Skeletal muscle satellite cell (primary cell): ENCODE data around the gene COA1.

Source experiments
- H3K27me3 ChIP-seq: 2 replicates; pipeline ENCODE4 v1.7.0; 2013; ENCODE audit warnings: low read length; ENCODE audit not compliant: control insufficient read depth, insufficient read depth
- H3K36me3 ChIP-seq: 2 replicates; pipeline ENCODE4 v1.7.0; 2013; ENCODE audit warnings: mild to moderate bottlenecking, control low read depth, low read length; ENCODE audit not compliant: insufficient read depth
- H3K4me1 ChIP-seq: 2 replicates; pipeline ENCODE4 v1.7.0; 2013; ENCODE audit warnings: low read length; ENCODE audit not compliant: control insufficient read depth, insufficient read depth
- H3K4me2 ChIP-seq: 2 replicates; pipeline ENCODE4 v1.7.0; 2013; ENCODE audit warnings: mild to moderate bottlenecking, low read length
- H3K4me3 ChIP-seq: 2 replicates; pipeline ENCODE4 v1.7.0; 2013; ENCODE audit warnings: low read length
- H3K9ac ChIP-seq: 2 replicates; pipeline ENCODE4 v1.7.0; 2013; ENCODE audit warnings: mild to moderate bottlenecking, low read depth, low read length, moderate library complexity
- H3K9me3 ChIP-seq: replicated peaks from 2 replicates; pipeline ENCODE4 v1.7.0; 2013; ENCODE audit warnings: mild to moderate bottlenecking, control low read depth, low read length

The COA1 gene

DNA sequence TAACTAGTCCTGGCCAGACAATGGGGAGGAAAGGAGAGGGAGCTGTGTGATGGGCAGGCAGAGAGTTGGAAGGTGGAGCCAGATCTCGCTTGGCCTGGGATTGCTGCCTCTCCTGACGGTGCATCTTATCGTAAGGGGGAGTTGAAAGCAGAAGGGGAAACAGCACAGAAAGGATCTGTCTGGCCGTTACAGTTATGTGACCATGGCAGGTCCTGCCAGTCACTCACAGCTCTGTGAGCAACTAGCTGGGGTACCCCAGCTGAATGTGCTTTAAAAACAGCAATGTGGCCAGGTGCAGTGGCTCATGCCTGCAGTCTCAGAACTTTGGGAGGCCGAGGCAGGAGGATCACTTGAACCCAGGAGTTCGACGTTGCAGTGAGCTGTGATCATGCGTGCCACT lies 37.2 kb upstream of the COA1 start:
- no peaks in the 10 kb centered on the region for H3K9me3 ChIP-seq
- H3K4me3 ChIP-seq = no peak overlapping the region
- H3K36me3 ChIP-seq = no peaks in the 10 kb centered on the region
- no peaks in the 10 kb centered on the region for H3K27me3 ChIP-seq
- no peak overlapping the region for H3K9ac ChIP-seq
- H3K4me2 ChIP-seq = no peak overlapping the region
- H3K4me1 ChIP-seq = peaks cover 7% of the 10 kb centered on the region

DNA sequence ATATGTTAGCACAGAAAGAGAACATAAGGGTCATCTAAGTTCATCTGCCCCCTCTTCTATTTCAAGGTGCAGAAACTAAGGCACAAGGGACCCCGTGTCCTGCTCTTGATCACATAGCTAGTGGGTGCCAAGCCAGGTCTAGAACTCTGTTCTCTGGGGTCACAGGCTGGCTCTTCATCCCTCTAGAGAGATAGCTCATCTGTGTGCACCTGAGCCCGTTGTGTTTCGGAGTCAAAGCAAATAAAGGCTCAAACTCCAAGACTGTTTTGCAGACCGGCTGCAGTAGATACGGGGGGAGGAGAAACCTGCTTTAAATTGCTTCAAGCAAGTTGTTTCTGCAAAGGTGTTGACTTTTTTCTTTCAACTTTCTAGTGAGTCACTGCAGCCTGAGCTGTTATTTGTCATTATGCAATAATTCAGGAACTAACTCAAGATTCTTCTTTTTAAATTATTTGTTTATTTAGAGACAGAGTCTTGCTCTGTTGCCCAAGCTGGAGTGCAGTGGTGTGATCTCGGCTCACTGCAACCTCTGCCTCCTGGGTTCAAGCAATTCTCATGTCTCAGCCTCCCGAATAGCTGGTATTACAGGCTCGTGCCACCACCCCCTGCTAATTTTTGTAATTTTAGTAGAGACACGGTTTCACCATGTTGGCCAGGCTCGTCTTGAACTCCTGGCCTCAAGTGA lies 35.6 kb upstream of the COA1 start:
- H3K9ac ChIP-seq = no peak overlapping the region

DNA sequence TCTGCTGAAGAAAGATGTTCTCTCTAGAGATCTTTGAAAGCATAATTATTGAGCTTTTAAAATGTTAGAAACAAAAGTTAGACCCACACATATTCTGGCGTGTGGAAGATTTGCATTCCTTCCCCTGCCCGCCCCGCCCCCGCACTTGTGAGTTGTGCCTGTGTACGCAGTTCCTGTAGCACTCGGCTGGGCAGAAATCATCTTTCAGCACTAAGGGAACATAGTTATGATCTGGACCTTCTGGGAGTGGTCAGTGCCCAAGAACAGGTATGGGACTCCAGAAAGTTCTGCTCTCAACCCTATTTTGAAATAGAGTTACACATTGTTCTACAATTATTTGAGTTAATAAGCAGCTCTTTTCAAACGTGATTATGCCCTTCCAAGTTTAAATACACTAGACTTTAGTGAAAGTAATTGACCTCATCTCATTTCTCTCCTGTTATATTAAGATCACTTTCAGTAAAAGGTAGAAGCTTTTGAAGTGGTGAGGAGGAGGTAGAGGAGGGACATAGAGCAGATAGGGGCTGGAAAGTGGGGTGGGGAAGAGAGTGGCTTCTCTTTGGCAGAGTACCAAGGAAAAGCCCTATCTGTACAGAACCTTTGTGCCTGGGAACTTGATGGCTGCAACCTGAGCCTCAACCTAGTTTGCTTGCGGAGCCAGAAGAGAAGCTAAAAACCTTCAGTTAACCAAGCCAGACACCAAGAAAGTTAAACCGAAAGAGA lies 34.9 kb upstream of the COA1 start:
- H3K9ac ChIP-seq = no peak overlapping the region
- H3K4me1 ChIP-seq = peaks cover 10% of the 10 kb centered on the region
- no peaks in the 10 kb centered on the region for H3K36me3 ChIP-seq
- no peak overlapping the region for H3K4me2 ChIP-seq
- no peaks in the 10 kb centered on the region for H3K27me3 ChIP-seq
- H3K9me3 ChIP-seq = no peaks in the 10 kb centered on the region
- no peak overlapping the region for H3K4me3 ChIP-seq

More for the DNA sequence above, 35.6 kb upstream of the COA1 start:
- Histone ChIP-seq H3K4me2 (no peak overlapping the region), H3K9me3 (no peaks in the 10 kb centered on the region), H3K27me3 (no peaks in the 10 kb centered on the region), H3K4me3 (no peak overlapping the region), H3K36me3 (no peaks in the 10 kb centered on the region), H3K4me1 (peaks cover 7% of the 10 kb centered on the region)

- Histone ChIP-seq H3K4me1 (peaks cover 14% of the 10 kb centered on the region), H3K4me2 (no peak overlapping the region), H3K4me3 (no peak overlapping the region), H3K9ac (no peak overlapping the region), H3K36me3 (no peaks in the 10 kb centered on the region), H3K27me3 (no peaks in the 10 kb centered on the region), H3K9me3 (no peaks in the 10 kb centered on the region)
Observed at GRCh38 chr7:43763183-43763582, 33.9 kb upstream of the COA1 start.

- no peak overlapping the region for H3K4me3 ChIP-seq
- H3K4me2 ChIP-seq = no peak overlapping the region
- no peak overlapping the region for H3K9ac ChIP-seq
- peaks cover 20% of the 10 kb centered on the region for H3K4me1 ChIP-seq
- no peaks in the 10 kb centered on the region for H3K9me3 ChIP-seq
- H3K27me3 ChIP-seq = no peaks in the 10 kb centered on the region
- no peaks in the 10 kb centered on the region for H3K36me3 ChIP-seq
Observed at GRCh38 chr7:43761938-43762692, 32.8 kb upstream of the COA1 start.

DNA sequence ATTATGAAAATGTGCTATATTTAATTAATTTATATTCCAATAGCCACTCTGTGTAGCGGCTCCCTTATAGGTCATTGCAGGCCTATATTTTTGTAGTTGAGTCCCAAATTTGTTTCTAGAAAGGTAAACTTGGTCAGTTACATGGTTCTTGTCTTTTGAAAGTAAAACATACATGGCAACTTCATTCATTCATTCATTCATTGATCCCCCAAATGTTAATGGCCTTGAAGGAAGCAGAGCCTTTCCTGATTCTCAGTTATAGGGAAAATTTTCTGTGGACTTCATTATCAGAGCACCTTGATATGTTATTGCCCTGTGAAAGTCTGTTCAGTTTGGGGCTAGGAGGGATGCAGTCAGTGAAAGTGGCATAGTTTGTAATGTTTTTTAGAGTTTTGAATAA lies 32.1 kb upstream of the COA1 start:
- Histone ChIP-seq H3K27me3 (no peaks in the 10 kb centered on the region), H3K4me1 (peaks cover 27% of the 10 kb centered on the region), H3K4me2 (no peak overlapping the region), H3K9me3 (no peaks in the 10 kb centered on the region), H3K4me3 (no peak overlapping the region), H3K36me3 (no peaks in the 10 kb centered on the region), H3K9ac (no peak overlapping the region)

- no peak overlapping the region for H3K4me3 ChIP-seq
- peaks cover 28% of the 10 kb centered on the region for H3K4me1 ChIP-seq
- no peaks in the 10 kb centered on the region for H3K27me3 ChIP-seq
- no peak overlapping the region for H3K9ac ChIP-seq
- no peak overlapping the region for H3K4me2 ChIP-seq
- no peaks in the 10 kb centered on the region for H3K36me3 ChIP-seq
- H3K9me3 ChIP-seq = no peaks in the 10 kb centered on the region
Observed at GRCh38 chr7:43760861-43761260, 31.5 kb upstream of the COA1 start.

DNA sequence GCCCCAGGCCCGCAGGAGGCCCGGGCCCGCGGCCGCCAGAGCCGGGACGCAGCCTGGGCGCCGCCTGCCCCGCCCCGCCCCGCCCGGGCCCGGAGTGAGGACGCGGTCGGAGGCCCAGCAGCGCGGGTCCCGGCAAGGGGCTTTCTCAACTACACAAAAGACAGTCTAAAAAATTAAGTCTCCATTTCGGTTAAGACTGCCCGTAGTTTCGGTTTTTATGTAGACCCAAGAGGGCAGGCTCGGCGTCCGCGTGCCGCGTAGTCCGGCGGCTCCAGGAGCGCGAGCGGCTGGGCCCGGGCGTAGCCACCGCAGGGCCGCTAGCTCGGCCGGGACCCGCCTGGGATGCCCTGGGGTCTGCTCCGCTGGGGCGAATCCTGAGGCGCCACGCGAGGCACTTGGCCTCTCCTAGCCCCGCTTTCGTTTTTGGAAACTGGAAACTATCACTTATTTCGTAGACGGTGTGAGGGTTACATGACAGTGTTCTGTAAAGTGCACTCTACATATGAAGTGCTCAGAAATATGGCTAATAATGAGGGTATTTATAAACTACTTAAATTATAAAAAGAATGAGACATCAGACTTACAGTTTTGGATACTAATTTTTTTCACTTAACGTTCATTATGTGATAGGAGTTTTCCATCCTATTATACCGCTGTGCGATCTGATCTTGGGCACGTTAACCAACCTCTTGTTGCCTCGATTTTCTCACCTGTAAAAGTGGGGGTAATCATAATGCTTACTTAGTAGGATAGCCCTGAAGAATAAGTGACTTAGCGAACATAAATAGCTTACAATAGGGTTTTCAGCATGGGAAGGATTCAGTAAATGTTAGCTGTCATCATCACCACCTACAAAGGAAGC lies 29.7 kb upstream of the COA1 start:
- H3K27me3 ChIP-seq = no peaks in the 10 kb centered on the region
- peaks cover 20% of the 10 kb centered on the region for H3K4me1 ChIP-seq

DNA sequence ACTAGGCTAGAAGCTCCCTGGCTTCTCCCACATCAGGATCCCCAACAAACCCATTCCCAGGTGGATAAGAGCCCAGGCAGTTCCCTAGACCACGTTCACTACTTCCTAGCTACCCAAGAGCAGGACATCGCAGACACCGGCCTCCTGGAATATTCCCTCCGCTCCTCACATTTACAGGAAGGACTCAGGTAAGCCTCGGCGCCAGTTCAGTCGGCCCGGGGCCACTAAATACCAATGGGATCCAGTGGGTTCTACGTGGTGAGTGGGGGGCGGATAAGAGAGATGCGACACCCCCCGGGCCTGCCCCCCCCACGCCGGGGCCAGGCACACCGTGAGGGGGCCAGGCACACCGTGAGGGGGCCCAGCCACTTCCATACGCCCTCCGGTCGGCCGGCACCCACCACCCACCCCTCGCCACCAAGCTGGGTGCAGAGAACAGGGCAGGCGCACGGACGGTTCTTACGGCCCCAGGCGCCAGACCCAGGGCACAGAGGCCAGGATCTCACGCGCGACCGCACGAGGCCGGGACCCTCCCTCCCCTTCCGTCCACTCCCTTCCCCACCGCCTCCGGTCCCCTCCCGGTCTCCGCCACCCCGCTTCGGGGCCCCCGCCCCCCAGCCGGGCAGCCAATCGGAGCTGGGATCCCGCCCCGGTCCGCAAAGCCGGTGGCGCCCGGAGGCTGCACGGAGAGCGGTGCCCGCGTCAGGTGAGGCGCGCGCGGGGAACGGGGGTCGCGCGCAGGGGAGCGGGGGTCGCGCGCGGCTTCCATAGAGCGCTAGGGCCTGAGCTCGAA lies 28.9 kb upstream of the COA1 start, which contains the start of gene BLVRA:
Gene BLVRA (plus strand): TSS at position 652 of the 793 bp plus-strand sequence. CDS start 12,479 bp downstream, outside the sequence.
- Histone ChIP-seq H3K9ac (peak within 1 kb of the TSS; percentile 86), H3K4me1 (peaks cover 20% of the 10 kb centered on the region), H3K36me3 (no peaks in the 10 kb centered on the region), H3K9me3 (no peaks in the 10 kb centered on the region), H3K4me2 (peak within 1 kb of the TSS; percentile 92), H3K4me3 (peak within 1 kb of the TSS; percentile 90), H3K27me3 (no peaks in the 10 kb centered on the region)

More for the DNA sequence above, 29.7 kb upstream of the COA1 start:
- Histone ChIP-seq H3K9ac (peak overlapping the region; percentile 86), H3K36me3 (no peaks in the 10 kb centered on the region), H3K4me3 (peak overlapping the region; percentile 90), H3K4me2 (peak overlapping the region; percentile 92), H3K9me3 (no peaks in the 10 kb centered on the region)

- Histone ChIP-seq H3K4me1 (peaks cover 20% of the 10 kb centered on the region), H3K36me3 (no peaks in the 10 kb centered on the region), H3K4me3 (no peak overlapping the region), H3K9me3 (no peaks in the 10 kb centered on the region), H3K4me2 (peak overlapping the region; percentile 17), H3K9ac (no peak overlapping the region), H3K27me3 (peaks cover 4% of the 10 kb centered on the region)
Observed at GRCh38 chr7:43757073-43757720, 27.9 kb upstream of the COA1 start.
